Neuronal stem cell (in vitro differentiated cells): ENCODE results near the gene ANAPC4.

Experiments used
- DNase-seq: peaks from one replicate; pipeline ENCODE4 v3.0.0-alpha.2; 2013; ENCODE audit warnings: low spot score
- H2AFZ ChIP-seq: one replicate; pipeline ENCODE4 v1.6.1; 2013; ENCODE audit warnings: mild to moderate bottlenecking, low read length, inconsistent platforms
- H2AK5ac ChIP-seq: 2 replicates; pipeline ENCODE4 v1.6.1; 2013; ENCODE audit warnings: low read depth, mild to moderate bottlenecking, inconsistent platforms, low read length, moderate library complexity, mixed read lengths
- H2BK120ac ChIP-seq: 2 replicates; pipeline ENCODE4 v1.6.1; 2013; ENCODE audit warnings: low read depth, mild to moderate bottlenecking, inconsistent platforms, low read length, moderate library complexity, mixed read lengths
- H2BK12ac ChIP-seq: one replicate; pipeline ENCODE4 v1.6.1; 2013; ENCODE audit warnings: low read length, inconsistent platforms
- H2BK15ac ChIP-seq: 2 replicates; pipeline ENCODE4 v1.6.1; 2013; ENCODE audit warnings: mild to moderate bottlenecking, low read length, inconsistent platforms, mixed read lengths
- H2BK5ac ChIP-seq: one replicate; pipeline ENCODE4 v1.6.1; 2013; ENCODE audit warnings: inconsistent platforms, mild to moderate bottlenecking, low read length, moderate library complexity
- H3K14ac ChIP-seq: one replicate; pipeline ENCODE4 v1.6.1; 2013; ENCODE audit warnings: low read length, inconsistent platforms
- H3K18ac ChIP-seq: 2 replicates; pipeline ENCODE4 v1.6.1; 2013; ENCODE audit warnings: low read length, inconsistent platforms
- H3K23ac ChIP-seq: 2 replicates; pipeline ENCODE4 v1.6.1; 2013; ENCODE audit warnings: low read depth, mild to moderate bottlenecking, mixed read lengths, low read length, inconsistent platforms; ENCODE audit not compliant: poor library complexity
- H3K27ac ChIP-seq: replicated peaks from 3 replicates; pipeline ENCODE4 v1.5.1; 2013; ENCODE audit warnings: low read length, inconsistent platforms
- H3K27me3 ChIP-seq, 3 experiments: 2 replicates each; pipeline ENCODE4 v1.6.1; 2013; ENCODE audit warnings: low read length in 3 of 3, mild to moderate bottlenecking in 2 of 3, inconsistent platforms in 1 of 3, low read depth in 1 of 3, mixed read lengths in 1 of 3, moderate library complexity in 1 of 3; ENCODE audit not compliant: control insufficient read depth in 3 of 3, insufficient read depth in 3 of 3
- H3K36me3 ChIP-seq, 2 donors: replicated peaks in 1 of 2; 2 replicates each; pipeline ENCODE4 v1.6.1; 2013; ENCODE audit warnings: low read length in 2 of 2; ENCODE audit not compliant: control insufficient read depth in 2 of 2, insufficient read depth in 2 of 2
- H3K4ac ChIP-seq: 2 replicates; pipeline ENCODE4 v1.6.1; 2013; ENCODE audit warnings: inconsistent platforms, mild to moderate bottlenecking, low read length, moderate library complexity
- H3K4me1 ChIP-seq, 2 donors: 1 replicate in 1 of 2; 2 replicates in 1 of 2; pipeline ENCODE4 v1.6.1; 2013; ENCODE audit warnings: low read length in 2 of 2, low read depth in 1 of 2; ENCODE audit not compliant: control insufficient read depth in 2 of 2, insufficient read depth in 1 of 2
- H3K4me2 ChIP-seq: one replicate; pipeline ENCODE4 v1.6.1; 2013; ENCODE audit warnings: mild to moderate bottlenecking, low read length, inconsistent platforms; ENCODE audit not compliant: insufficient read depth, poor library complexity, severe bottlenecking
- H3K4me3 ChIP-seq, 2 donors: 2 replicates each; pipeline ENCODE4 v1.5.1; 2013; ENCODE audit warnings: low read length in 2 of 2, mild to moderate bottlenecking in 2 of 2, inconsistent platforms in 1 of 2, moderate library complexity in 1 of 2
- H3K79me1 ChIP-seq: one replicate; pipeline ENCODE4 v1.6.1; 2013; ENCODE audit warnings: low read depth, mild to moderate bottlenecking, inconsistent platforms, low read length, moderate library complexity
- H3K9ac ChIP-seq: one replicate; pipeline ENCODE4 v1.6.1; 2013; ENCODE audit warnings: mild to moderate bottlenecking, low read depth, low read length, inconsistent platforms; ENCODE audit not compliant: poor library complexity
- H3K9me3 ChIP-seq, 2 donors: replicated peaks in 1 of 2; 2 replicates each; pipeline versions ENCODE3 to v1.6.1; 2013; ENCODE audit warnings: low read length in 2 of 2, mild to moderate bottlenecking in 2 of 2, inconsistent platforms in 1 of 2, low read depth in 1 of 2, mixed read lengths in 1 of 2, moderate library complexity in 1 of 2; ENCODE audit not compliant: control insufficient read depth in 2 of 2, insufficient read depth in 1 of 2
- H4K8ac ChIP-seq: one replicate; pipeline ENCODE4 v1.6.1; 2013; ENCODE audit warnings: low read depth, mild to moderate bottlenecking, inconsistent platforms, low read length, moderate library complexity
- H4K91ac ChIP-seq: one replicate; pipeline ENCODE4 v1.6.1; 2013; ENCODE audit warnings: low read length, low read depth, mild to moderate bottlenecking, inconsistent platforms; ENCODE audit not compliant: poor library complexity
- WGBS, 2 donors: extraction: QIAGEN DNeasy Blood & Tissue Kit; methylation state at CpG; one replicate each; pipeline ENCODE4 v1.1.7; 2013; ENCODE audit warnings: missing lambda C conversion rate in 2 of 2, mixed read lengths in 1 of 2; ENCODE audit not compliant: insufficient read length in 2 of 2, insufficient replicate concordance in 1 of 2; ENCODE audit errors: extremely low coverage in 2 of 2; 5-methylcytosine and 5-hydroxymethylcytosine counted together

The ANAPC4 gene

GRCh38 chr4:25402521-25402920 lies 25.5 kb downstream of the ANAPC4 start:
- Histone ChIP-seq H3K23ac (no peak overlapping the region), H3K79me1 (no peaks in the 10 kb centered on the region), H3K9ac (no peak overlapping the region), H3K27me3 (no peaks in the 10 kb centered on the region), H2BK120ac (no peak overlapping the region), H2BK5ac (no peak overlapping the region), H2AFZ (no peak overlapping the region), H3K14ac (no peak overlapping the region), H3K18ac (no peak overlapping the region), H4K91ac (no peak overlapping the region), H3K27ac (no peak overlapping the region), H2BK12ac (no peak overlapping the region), H3K36me3 (peaks cover 14 to 97% of the 10 kb centered on the region in 2 donors), H2BK15ac (no peak overlapping the region), H3K9me3 (no peaks in the 10 kb centered on the region), H3K4ac (no peak overlapping the region), H3K4me1 (no peaks in the 10 kb centered on the region), H3K4me2 (no peak overlapping the region), H4K8ac (no peak overlapping the region), H3K4me3 (no peak overlapping the region), H2AK5ac (no peak overlapping the region)
- no peak for DNase-seq
- no CpG with 5 or more reads among the region's 1 CpG for WGBS, 2 donors

GRCh38 chr4:25403699-25404098 lies 26.6 kb downstream of the ANAPC4 start:
- Histone ChIP-seq H3K18ac (no peak overlapping the region), H2BK12ac (no peak overlapping the region), H3K23ac (no peak overlapping the region), H2BK120ac (no peak overlapping the region), H3K14ac (no peak overlapping the region), H3K9me3 (no peaks in the 10 kb centered on the region), H2BK15ac (no peak overlapping the region), H3K4me1 (no peaks in the 10 kb centered on the region), H4K91ac (no peak overlapping the region), H3K79me1 (no peaks in the 10 kb centered on the region), H2AFZ (no peak overlapping the region), H3K4ac (no peak overlapping the region), H3K4me2 (no peak overlapping the region), H3K9ac (no peak overlapping the region), H2BK5ac (no peak overlapping the region), H3K4me3 (no peak overlapping the region), H2AK5ac (no peak overlapping the region), H3K27ac (no peak overlapping the region), H3K36me3 (peaks cover 10 to 97% of the 10 kb centered on the region in 2 donors), H4K8ac (no peak overlapping the region), H3K27me3 (no peaks in the 10 kb centered on the region)
- no peak for DNase-seq

GRCh38 chr4:25405453-25405852 lies 28.4 kb downstream of the ANAPC4 start:
- Histone ChIP-seq H2BK120ac (no peak overlapping the region), H3K4ac (no peak overlapping the region), H2BK12ac (no peak overlapping the region), H3K27me3 (no peaks in the 10 kb centered on the region), H3K4me2 (no peak overlapping the region), H3K9me3 (no peaks in the 10 kb centered on the region), H3K23ac (no peak overlapping the region), H4K91ac (no peak overlapping the region), H3K4me3 (no peak overlapping the region), H3K27ac (no peak overlapping the region), H2BK5ac (no peak overlapping the region), H4K8ac (no peak overlapping the region), H3K79me1 (no peaks in the 10 kb centered on the region), H3K4me1 (no peaks in the 10 kb centered on the region), H2BK15ac (no peak overlapping the region), H3K14ac (no peak overlapping the region), H2AFZ (no peak overlapping the region), H3K9ac (no peak overlapping the region), H3K18ac (no peak overlapping the region), H3K36me3 (peaks cover 8 to 99% of the 10 kb centered on the region in 2 donors), H2AK5ac (no peak overlapping the region)
- WGBS, 2 donors: no CpG with 5 or more reads among the region's 2 CpGs
- DNase-seq: no peak

- H3K27ac ChIP-seq: no peak overlapping the region
- H2BK15ac ChIP-seq: no peak overlapping the region
- WGBS, 2 donors: no CpG with 5 or more reads among the region's 5 CpGs
- no peaks in the 10 kb centered on the region for H3K27me3 ChIP-seq
- no peak overlapping the region for H3K23ac ChIP-seq
- no peak overlapping the region for H2BK5ac ChIP-seq
- H3K36me3 ChIP-seq: peaks cover 10 to 99% of the 10 kb centered on the region in 2 donors
- H3K14ac ChIP-seq: no peak overlapping the region
- no peak overlapping the region for H3K4ac ChIP-seq
- no peak overlapping the region for H4K8ac ChIP-seq
- no peak for DNase-seq
- no peak overlapping the region for H3K4me3 ChIP-seq
- no peak overlapping the region for H2AFZ ChIP-seq
- H3K18ac ChIP-seq: no peak overlapping the region
- H3K4me2 ChIP-seq: no peak overlapping the region
- H3K4me1 ChIP-seq: no peaks in the 10 kb centered on the region
- H3K9ac ChIP-seq: no peak overlapping the region
- no peak overlapping the region for H2BK12ac ChIP-seq
- H4K91ac ChIP-seq: no peak overlapping the region
- H3K9me3 ChIP-seq: no peaks in the 10 kb centered on the region
- no peak overlapping the region for H2BK120ac ChIP-seq
- H2AK5ac ChIP-seq: no peak overlapping the region
- no peaks in the 10 kb centered on the region for H3K79me1 ChIP-seq
Measured at GRCh38 chr4:25406081-25406692, 29.1 kb downstream of the ANAPC4 start.
